Stimulated activated naive CD4-positive, alpha-beta T cell treated with Interleukin-2 at 50 U/mL for 16 hours (primary cell): Measurements from ENCODE around the gene TANC1.

ENCODE experiments used
- DNase-seq: peaks from one replicate; lab custom pipeline; 2025; lab: John Stamatoyannopoulos, UW

The TANC1 gene

DNA sequence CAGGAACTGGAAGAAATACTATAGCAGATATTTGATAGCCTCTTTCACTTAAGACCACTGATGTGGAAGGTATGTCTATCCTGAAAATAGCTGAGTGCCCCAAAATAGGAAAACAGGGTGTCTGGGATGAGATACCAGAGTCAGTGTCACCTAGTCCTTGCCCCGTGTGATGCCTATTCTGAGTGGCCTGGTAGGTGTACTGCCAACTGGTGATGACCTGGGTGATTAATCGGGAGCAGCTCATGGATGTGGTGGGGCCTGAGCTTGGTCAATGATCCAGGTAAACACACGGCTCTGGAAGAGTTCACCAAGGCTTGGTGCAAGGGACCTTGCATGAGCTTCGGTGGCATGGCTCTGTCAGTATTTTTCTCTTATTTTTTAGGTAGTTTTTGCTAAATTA is 95.2 kb downstream of the TANC1 start:
- no peak for DNase-seq

DNA sequence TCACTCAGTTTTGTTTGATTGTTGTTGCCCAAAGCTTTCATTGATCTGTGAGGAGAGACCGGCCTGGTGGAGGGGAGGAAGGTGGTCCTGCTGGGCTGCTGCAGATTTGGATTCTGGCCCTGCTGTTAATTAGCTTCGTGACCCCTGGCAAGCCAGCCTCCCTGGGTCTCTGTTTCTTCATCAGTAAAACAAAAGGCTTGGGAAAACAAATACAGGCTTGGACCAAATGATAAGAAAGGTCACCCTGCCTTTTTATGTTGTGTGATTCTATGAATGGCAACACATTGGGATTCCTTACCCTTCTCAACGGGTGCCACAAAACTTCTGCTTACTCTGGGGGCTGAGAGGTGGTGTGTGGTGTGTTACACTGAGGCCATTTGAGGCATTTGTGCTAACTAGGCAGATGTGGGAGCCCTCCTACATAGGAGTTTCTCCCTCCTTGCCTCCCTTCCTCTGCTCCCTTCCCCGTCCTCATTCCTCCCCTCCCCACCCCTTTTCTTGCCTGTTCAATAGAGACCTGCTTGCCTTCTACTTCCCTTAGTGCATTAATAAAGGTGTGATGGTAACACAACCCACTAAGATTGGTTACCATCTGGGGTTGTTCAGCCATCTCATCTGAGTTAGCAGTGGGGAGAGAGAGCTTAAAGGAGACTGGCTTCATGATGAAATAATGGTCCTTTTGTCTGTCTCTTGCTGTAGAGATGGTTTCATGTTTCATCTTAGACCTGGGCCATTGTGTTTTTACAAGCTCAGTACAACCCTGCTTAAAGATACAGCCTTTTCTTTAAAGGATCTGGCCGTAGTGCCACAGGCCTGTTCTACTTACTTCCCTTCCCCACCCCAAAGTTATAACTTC is 96.2 kb downstream of the TANC1 start:
- no peak for DNase-seq

DNA sequence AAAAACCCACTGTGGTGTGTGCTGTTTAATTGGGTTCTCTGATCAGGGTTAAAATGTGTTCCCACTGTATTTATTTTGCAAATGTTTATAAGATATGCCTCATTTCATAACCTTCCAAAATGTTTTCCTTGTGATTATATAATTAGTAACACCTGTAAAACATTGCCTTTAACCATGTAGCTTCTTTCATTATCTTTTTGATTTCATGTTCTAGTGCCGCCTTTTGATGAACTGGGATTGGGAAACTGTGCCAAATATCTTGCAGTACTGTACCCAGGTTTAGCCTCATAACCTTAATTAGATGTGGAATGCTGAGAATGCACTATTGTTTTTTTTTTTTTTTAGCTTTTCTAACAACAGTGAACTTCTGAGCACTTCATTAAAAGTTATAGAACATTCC is 96.9 kb downstream of the TANC1 start:
- DNase-seq = no peak

DNA sequence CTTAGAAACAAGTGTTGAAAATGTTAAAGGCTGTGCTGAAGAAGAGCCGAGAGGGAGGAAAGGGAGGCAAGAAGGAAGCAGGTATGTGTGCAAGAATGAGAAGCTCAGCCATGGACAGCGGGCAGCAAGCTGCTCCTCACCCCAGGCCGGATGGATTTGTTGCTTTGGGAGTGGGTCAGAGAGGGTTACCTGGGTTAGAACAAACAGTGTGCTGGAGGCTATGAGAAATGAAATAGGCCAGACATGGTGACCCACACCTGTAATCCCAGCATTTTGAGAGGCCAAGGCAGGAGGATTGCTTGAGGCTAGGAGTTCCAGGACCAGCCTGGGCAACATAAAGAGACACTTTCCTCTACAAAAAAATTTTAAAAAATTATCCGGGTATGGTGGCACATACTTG is 97.5 kb downstream of the TANC1 start:
- DNase-seq = no peak

DNA sequence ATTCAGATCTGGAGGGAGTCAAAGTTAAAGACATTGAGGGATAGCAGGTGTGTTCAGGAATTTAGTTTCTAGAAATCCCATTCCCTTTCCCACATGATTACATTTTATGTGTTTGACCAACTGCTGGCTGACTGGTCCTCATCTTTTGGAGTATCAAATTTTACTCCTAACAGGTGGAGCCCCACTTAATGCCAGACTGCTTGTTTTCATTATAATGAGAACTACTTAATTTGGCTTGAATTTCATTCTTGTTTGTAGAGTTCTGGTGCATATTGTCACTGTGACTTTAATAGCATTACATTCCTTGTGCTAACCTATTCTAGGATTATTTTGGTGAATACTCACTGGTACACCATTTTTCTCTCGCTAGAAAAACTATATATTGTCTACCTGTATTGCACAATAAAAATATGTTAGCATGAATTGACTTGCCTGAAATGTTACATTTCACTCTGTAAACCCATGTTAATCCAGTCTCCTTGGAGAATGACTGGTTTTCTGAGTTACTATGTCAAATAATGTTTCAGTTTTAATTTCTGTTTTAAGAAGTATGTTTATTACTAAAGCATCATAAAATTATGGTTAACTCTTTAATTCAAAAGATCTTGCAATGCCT is 98.2 kb downstream of the TANC1 start:
- no peak for DNase-seq

DNA sequence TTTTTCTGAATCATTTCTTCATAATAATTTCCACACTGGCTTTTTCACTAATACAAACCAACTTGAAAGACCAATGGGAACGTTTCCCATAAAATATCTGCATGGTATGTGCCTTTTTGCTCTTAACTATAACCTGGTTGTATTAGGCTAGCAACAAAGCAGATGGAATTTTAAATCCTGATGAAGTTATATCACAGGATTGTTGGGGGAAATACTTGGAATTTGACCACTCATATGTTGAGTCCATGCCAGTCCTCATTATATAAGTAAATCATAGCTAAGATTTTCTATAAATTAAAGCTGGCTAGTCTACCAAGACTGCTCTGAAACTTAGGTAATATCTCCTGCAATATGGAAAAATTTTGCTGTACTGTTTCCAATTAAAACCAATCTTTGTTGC is 99.5 kb downstream of the TANC1 start:
- DNase-seq = no peak

DNA sequence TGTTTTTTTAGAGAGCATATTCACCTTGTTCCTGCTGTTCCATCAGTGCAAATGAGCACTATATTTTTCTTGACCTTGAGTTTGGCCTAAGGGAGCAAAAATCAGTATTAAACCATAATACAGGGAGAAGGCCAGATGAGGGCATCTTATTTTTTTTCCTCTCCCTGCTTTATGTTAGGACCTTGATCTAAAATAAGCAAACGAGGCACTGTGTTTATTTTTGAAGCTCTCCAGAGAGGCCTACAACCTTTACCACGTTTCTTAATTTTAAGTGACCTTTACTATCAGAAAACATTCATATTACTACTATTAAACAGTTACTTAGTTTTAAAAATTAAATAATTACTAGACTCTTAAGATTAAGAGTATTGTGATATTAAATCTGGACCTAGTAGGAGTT is 100.8 kb downstream of the TANC1 start:
- DNase-seq = no peak

DNA sequence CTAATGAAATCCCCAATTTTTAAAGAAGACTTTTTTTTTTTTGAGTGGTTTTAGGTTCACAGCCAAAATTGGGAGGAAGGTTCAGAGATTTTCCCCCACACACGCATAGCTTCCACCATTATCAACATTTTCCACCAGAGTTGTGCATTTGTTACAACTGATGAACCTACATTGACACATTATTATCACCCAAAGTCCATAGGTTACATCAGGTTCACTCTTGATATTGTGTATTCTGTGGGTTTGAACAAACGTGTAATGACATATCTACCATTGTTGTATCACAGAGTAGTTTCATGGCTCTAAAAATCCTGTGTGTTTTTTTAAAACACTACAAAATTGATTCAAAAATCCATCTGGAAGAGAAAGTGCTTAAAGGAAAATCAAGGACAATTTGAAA is 101.8 kb downstream of the TANC1 start:
- DNase-seq = no peak

DNA sequence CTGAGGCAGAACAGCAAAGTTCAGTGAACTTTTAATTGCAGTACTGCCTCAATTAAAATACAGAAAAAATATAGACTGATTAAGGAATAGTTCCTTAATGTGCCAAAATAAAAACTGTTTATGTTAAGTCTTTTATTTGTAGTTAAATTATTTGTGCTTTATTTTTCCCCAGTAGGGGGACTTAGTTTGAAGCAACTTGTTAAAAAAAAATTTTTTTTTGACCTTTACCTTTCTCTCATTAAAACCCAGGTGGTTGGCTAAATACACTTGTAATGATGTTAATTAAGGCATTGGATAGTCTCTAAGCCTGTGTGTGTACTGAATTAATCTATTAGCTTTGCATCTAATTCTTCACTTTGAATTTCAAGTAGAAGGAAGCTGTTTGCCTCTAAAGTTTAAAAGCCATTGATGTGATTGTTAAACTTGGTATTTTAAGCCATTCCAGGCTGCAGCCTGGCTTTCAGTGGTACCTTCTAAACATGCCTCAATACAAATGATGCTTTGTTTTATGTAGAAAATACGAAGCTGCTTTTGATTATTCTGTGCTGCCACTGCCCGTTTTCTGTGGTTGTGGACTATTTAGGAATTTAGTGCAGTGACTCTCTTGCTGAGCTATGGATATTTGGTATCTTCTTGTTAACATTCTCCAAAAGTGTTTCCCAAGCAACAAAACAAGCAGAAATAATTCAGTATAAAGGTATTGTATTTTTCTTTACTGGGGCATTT is 102.9 kb downstream of the TANC1 start:
- DNase-seq = no peak

DNA sequence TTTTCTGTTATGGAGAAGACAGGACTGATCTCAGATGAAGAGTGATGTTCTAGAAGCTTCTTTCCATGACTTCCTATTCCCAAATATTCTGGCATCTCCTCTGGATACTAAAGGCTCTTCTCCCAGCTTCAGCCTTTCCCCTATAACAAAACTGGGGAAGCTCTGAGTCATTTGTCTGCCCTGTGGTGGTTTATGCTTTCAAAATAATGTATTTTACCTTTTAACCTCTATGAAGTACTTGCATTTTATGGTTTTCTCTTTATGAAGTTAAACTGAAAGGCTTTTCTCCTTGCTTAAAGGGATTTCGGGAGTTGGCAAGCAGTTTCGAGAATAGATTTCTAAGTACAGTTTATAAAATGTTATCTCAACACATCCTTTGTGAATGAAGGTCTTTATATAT is 104.4 kb downstream of the TANC1 start:
- no peak for DNase-seq

DNA sequence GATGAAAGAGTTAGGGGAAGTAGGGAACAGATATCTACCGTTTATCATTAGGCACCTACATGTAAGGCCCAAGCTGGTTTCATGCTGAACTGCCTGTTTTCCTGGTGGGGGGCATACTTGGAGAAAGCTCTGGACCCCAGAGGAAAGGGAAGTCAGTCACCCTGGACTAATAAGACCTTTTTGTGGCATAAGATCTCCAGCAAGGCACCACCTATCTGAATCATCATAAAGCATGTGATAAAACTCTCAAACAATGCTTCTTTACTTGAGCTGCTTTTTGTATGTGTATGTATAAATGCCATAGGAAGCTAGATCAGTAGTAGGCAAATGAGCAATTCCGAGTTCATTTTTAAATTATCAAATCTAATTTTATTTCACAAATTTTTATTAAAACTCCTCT is 104.8 kb downstream of the TANC1 start:
- no peak for DNase-seq

DNA sequence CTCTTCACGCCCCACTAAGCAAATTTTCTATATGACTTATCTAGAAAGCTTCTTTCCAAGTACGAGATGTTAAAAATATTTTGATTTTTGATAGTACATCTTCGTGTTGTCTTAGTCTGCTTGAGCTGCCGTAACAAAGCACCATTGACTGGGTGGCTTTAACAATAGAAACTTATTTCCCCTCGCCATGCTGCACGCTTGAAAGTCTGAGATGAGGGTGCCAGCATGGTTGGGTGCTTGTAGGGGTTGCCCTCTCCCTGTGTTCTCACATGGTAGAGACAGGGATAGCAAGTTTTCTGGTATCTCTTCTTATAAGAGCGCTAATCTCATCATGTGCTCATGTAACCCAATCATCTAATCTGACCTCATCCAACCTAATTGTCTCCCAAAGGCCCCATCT is 106.2 kb downstream of the TANC1 start:
- DNase-seq = no peak

DNA sequence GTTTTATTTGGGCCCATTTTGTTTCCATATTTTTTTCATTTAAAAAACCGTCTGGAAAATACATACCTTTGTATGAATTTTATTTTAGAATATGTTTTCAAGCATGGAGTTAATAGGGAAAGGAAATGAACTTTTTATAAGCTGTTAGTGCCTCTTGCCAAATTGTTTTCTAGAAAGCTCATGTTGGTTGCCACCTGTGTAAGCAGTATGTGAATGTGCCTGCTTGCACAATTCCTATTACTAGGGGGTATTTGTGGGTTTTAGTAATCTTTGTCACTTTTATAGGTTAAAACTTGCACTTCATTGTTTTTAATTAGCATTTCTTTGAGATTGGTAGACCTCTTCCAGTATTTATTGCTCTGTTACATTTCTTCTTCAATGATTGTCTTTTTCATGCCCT is 107.3 kb downstream of the TANC1 start:
- DNase-seq = no peak

DNA sequence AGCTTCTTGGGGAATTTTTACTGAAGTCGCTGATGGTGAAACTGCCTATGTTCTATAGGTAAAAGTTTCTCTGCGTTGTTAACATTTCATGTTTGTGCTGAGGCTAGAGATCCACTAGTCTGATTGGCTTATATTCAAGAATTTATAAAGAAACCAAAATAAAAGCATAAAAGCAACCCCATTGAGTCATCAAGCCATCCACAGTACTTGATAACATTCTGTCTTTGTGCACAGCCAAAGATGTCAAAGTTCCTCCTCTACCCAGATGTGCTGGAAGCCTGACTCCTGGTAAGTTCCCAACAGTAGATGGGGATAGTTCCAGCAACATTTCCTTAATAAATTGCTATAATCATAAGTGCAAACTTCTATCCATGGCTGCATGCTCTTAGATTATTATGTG is 107.8 kb downstream of the TANC1 start:
- no peak for DNase-seq

DNA sequence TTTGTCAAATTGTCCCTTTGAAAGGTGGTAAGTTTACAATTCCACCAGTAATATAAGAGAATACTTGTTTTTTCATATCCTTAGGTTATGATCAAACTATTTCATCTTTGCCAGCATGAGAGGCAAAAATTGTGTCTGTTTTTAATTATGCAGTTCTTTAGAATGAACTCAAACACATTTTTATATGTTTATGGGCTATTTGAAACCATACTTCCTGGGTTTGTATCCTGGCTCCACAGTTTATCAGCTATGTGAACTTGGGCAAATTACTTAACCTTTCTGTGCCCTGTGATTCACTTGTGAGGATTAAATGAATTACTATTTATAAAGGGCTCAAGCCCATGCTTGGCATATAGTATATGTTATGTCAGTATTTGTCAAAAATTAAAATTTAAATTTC is 109.4 kb downstream of the TANC1 start:
- DNase-seq = no peak

DNA sequence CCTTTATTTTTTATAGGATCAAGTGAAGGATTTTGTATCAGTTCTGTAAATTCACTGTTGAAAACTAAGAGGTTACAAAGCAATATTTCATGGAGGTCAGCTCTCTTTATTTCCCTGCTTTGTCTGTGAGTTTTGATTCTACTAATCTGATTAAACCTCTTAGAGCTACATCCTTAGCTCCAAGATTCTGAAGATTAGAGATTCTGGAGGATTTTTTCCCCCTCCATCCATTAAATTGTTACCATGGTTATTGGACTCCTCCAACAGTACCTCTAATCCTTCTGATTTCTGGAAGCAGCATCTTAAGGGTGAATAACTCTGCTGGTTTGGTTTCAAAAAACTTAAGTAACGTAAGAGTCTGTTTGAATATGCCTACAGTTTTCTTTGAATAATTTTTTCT is 110.0 kb downstream of the TANC1 start:
- no peak for DNase-seq

DNA sequence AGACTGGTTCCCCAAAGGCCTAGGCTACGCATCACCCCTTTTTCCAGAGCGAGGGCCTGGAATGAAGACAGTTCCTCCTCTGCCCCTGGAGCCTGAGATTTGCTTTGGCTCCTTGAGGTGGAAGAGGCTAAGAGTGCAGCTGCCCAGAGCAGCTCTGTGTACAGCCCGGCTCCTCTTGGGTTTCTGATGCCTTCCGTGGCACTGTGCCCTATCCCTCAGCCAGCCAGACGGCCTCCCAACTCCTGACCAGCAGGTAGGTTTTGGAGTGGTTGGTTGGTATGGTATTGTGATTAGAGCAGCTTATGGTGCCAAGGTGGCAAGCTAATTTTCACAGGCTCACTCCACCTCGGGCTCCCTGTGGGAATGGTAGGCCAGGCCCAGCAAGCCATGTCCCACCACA is 112.2 kb downstream of the TANC1 start:
- DNase-seq = no peak

DNA sequence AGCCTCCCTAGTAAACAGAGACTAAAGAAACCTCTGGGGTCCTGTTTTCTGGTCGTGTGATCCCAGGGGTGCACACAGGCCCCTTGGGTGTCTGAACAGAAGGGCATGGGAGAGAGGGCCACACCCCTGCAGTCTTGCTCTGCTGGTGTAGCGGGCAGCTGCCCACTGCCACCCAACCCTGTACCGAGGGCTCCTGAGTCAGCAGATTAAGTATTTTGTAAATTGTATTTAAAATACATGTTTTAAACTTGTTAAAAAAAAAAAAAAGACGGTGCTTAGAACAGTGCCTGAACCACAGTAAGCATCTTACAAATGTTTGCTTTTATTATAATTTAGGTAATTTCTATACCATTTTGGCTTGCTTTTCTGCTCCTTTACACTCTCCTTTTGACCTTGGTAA is 113.7 kb downstream of the TANC1 start:
- no peak for DNase-seq

DNA sequence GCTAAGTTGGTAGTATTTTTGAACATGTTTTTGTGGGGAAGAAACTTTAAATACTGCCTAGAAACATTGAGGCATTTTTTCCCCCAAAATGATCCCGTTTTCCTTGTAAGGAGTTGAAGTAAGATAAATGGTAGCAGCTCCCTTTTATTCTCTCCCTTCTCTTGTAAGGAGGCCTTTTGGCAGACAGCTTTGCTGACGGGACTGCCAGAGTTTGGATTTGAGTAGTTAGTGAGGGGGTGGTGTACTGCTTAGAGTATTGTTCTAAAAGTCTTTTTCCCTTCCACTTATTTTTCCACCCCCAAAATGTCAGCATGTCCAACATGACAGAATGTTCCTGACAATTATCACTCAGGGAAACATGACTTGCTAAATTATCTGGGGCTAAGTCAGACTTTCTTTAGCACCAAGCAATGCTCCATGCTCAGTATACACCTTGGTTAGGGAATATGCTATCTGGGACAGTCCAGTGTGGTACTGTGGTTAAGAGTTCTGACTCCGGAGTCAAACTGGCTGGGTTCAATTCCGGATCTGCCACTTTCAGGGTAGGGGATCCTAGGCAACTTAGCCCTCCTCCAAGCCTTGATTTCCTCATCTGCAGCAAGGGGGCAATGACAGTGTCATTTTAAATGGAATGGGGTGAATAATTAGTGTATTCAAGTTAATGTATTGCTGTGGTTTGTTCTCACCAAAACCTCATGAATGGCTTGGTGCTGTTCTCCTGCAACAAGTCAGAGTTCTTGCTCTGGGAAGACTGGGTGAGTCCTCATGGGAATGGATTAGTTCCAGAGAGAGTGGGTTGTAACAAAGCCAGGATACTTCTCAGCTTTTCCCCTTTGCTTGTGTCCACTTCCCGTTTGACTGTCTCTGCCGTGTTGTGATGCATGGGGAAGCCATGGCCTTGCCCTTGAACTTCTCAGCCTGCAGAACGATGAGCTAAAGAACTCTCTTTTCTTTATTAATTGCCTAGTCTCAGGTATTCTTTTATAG is 116.2 kb downstream of the TANC1 start:
- no peak for DNase-seq

DNA sequence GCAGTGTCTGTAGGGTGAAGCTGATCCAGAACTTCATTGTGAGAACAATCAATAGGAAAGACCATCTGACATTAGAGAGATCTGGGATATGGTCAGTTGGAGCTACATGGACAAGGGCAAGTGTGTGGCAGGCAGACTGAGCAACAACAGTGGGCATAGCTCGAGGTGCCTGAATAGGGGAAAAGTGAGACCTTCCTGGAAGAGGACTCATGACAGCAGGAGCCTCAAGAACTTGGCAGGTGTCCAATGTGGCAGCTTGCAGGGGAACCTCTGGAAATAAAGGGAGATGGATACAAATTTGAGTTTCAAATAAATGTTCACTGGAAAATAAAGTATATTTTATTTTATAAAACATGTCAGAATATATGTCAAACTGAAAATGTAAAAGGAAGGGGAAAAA is 117.9 kb downstream of the TANC1 start:
- DNase-seq = no peak

DNA sequence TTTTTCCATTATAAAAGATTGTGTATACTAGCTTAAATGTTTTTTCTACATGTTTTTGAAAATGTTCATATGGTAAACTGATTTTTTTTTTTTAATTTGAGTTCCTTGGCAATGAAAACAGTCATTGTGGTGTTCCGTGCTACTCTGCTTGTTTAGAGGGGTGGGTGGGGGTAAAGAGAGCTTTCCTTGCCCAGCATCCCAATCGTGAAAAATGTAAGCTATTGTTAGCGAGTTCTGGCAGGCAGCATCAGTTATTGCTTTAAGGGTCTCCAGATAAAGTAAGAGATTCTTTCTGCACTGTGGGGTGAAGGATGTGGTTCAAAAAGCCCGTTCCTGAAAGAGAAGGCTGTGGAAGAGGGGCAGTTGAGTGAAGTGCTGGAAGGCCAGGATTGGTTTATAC is 118.4 kb downstream of the TANC1 start:
- no peak for DNase-seq

DNA sequence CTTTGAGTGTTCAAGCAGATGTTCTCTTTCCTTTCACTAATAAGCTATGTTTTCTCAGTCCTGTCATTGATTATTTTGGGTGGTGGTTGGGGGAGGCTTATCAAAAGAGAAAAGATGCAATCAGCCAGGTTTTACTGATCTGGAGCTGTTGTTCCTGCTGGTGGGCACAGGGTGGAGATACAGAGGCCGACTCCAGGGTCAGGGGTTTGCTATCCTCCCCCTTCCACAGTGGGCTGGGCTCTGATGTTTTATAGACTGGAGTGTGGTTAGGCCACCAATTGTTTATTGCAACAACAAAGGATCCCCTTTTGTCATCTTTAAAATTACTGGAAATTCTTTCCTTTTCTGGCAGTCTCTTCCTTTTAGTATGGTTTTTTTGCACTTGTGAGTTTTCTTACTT is 120.5 kb downstream of the TANC1 start:
- no peak for DNase-seq
